Stimulated activated CD4-positive, alpha-beta T cell treated with anti-CD3 and anti-CD28 coated beads, Interleukin-15, amount 100 ng/mL, for 24 hours (primary cell): Measurements from ENCODE around the gene TJP1.
"Not testable (repeated sequence)": the region's sequence is repeated elsewhere in the genome, so short reads cannot be mapped to it uniquely, and the experiment has no call there.

Experiments used
- DNase-seq: peaks from one replicate; pipeline ENCODE4 v3.0.0-alpha.2; 2020

Gene TJP1

DNA sequence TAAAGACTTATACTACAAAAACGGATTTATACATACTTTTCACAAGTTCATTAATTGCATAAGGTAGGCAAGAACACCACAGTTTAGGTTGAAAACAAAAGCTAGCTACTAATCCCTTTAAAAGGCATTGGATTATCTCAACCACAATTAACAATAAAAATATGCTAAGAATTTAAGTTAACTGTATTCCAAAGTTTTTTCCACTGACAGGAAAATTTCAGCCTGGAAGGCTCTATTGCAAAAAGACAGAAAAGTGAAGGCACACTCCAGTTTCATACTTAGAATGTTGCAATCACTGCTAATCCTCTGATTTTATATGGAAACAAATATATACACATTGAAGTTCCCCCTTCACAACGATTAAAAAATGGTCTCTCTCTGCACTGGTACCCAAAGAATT lies 71.5 kb downstream of the TJP1 start:
- DNase-seq = no peak

DNA sequence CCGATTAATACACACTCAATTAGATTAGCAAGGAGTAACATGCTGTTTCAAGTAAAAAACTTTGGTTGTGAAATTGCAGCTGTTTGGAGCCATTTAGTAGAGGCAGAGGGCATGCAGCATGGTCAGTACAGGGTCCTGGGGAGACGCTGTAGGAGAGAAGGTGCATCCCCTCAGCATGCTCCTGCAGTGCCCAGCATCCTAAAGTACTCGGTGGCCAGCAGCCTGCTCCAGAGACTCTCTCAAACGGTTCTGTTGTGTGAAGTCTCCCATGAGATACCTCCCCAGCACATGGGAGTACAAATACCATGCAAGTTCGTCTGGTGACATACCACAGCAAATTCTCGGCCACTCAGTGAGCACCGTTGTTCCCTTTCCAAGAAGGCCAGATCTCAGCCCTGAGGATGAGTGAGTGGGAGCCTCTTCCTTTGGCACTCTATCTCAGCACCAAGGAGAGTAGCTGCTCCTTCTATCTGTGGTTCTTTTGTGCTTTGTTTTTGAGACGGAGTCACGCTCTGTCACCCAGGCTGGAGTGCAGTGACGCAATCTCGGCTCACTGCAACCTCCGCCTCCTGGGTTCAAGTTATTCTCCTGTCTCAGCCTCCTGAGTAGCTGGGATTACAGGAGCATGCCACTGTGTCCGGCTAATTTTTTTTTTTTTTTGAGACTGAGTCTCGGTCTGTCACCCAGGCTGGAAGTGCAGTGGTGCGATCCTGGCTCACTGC lies 72.7 kb downstream of the TJP1 start:
- no peak for DNase-seq

DNA sequence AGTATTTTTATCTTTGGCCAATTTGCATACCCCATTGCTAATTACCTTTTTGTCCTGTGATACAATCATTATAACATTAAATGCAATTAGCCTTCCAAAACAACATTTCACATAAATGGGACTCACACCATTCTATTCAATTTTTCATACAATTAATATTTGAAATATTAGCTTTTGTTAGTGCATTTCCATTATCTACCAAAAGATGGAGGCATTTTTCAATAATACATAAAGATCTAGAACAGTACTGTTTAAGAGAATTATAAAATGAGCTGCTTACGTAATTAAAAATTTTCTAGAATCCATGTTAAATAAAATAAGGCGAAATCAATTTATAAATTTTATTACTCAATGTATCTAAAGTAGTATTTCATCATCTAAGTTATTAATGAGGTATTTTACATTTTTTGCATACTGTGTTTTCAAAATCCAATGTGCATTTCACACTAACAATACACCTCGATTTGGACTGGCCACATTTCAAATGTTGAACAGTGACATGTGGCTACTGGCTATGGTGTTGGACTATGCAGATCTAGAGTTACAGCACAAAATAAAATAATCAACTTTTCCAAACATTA lies 74.3 kb downstream of the TJP1 start:
- DNase-seq = no peak

DNA sequence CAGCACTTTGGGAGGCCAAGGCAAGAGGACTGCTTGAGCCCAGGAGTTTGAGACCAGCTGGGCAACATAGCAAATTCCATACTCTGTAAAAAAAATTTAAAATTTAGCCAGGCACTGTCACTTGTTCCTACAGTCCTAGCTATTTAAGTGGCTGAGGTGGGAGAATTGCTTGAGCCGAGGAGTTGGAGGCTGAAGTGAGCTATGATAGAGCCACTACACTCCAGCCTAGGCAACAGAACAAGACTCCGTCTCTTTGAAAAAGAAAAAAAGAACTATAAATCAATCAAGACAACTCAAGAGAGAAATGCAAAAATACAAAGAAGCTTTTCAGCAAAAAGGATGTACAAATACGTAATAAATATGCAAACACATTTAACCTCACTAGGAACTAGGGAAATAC lies 78.8 kb downstream of the TJP1 start:
- DNase-seq = no peak

DNA sequence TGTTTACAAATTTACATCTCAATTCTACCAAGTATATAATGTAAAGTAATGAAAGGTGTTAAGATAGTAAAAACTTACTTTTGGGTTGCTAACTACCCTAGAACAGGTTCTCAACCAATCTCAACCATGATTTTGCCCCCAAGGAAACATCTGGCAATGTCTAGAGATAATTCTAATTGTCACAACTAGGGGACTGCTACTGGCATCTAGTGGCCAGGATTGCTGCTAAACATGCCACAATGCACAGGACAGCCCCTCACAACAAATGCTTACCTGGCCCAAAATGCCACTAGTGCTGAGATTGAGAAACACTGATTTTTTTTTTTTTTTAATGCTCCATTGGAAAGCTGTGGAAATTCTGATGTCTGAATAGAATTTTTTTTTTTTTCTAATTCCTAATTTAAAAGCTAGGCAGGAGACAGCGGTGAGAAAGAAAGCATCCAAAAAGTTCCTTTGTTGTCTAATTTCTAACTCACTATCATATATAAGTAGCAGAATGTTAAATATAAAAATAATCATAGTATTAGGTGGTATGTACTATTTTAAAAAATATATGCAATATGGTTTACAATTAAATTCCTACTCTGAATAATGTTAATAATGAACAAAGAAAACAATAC lies 81.5 kb downstream of the TJP1 start:
- DNase-seq = no peak

DNA sequence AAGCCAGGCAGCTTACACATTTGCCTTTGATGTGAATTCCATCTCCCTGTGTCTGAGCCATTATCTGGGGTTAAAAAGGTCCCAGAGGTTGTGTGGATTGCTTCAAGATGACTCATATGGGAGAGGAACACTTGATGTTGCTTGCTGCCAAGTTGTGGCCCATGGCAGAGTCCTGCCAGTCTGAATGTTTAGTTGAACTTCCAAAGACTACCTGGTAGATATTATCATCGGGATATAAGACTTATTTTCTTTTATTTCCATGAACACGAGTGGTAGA lies 85.6 kb downstream of the TJP1 start:
- no peak for DNase-seq

DNA sequence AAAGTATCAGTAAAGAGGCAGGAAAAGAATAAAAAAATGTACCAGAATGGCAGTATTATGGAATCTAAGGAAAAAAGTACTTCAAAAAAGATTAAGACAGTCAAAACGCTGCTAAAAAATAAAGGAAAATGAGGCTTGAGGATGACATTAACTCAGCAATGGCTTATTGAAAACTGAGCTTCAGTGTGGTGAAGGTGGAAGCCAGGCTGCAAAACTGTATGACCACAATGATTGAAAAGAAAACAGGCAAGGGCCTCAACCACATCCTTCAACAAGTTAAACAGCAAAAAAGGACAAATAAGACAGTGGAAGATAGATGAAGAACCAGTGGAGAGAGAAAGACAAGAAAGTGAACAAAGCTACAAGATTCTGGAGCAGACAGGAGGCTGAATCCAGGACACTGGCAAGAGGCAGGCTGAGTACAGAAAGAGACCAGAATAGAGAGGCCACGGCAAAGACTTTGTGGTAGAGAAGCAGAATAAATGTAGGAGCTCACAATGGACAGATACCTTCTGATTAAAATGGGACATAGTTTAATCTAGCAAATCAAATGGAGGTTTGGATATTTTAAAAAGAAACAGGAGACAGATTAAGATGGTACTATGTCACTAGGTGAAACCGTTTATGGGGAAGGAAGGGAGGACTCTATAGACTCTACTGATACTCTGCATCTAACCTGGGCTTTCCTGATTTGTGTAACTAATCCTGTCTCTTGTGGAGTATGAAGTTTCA lies 86.1 kb downstream of the TJP1 start:
- no peak for DNase-seq

DNA sequence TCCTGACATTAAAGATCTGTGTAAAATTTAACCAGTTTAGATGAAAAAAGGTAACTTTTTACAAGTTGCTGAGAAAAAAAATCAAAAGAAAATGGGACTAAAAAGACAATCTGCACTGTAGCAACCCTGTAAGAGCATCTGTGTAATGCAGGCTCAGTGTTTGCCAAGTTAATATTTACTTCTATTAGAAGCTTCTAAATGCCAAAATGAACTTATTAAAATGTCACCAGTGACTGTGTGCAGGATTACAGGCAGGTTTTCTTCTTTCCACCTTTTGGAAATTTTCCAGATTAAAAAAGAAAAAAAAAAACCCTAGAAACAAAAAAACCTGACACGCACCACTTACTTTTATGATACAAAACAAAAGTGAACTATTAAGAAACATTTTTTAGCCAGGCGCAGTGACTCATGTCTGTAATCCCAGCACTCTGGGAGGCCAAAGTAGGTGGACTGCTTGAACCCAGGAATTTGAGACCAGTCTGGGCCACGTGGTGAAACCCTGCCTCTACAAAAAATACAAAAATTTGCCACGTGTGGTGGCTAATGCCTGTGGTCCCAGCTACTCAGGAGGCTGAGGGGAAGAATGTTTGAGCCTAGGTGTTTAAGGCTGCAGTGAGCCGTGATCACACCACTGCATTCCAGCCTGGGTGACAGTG lies 87.2 kb downstream of the TJP1 start:
- no peak for DNase-seq

DNA sequence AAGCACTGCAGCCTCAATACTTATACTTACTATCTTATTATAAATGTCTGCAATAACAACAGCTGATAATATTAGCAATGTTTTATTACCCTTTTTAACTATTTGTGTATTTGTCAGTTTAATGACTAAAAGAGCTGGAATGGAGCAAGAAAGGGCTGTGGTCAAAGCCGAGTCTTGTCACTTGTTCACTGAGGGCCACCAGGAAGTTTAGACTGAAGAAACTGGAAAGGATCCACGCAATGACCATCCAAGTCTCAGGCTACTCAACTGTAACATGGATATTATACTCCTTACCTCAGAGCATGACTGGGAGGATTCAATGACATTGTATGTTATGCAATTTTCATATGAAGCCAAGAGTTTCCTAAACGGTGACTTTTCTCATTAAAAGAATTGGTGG lies 90.4 kb downstream of the TJP1 start:
- DNase-seq = no peak

DNA sequence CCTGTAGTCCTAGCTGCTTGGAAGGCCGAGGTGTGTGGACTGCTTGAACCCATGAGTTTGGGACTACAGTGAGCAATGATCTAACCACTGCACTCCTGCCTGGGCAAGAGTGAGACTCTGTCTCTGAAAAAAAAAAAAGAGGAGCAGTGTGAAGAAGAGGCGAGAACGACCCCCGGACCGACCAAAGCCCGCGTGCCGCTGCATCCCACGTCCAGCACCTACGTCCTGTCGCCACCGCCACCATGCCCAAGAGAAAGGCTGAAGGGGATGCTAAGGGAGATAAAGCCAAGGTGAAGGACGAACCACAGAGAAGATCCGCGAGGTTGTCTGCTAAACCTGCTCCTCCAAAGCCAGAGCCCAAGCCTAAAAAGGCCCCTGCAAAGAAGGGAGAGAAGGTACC lies 91.8 kb downstream of the TJP1 start:
- DNase-seq = not testable (repeated sequence)

DNA sequence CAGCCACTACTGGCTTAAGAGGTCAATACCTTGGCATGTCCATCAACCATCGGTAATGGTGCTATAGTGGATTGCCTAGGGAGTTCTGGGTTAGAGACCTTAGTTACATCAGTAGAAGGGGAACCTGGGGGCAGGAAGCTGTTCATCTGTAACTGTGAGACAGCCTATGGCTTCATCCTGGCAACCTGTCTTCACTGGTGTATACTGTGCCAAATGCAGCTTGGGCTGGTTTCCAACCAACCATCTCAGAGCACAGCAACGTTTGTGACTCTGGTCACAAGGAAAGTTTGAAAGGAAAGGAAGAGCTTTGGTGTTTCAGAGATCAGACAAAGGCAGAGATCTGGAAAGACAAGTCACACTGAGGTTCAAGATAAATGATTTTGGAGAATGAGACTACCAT lies 93.8 kb downstream of the TJP1 start:
- DNase-seq = no peak

DNA sequence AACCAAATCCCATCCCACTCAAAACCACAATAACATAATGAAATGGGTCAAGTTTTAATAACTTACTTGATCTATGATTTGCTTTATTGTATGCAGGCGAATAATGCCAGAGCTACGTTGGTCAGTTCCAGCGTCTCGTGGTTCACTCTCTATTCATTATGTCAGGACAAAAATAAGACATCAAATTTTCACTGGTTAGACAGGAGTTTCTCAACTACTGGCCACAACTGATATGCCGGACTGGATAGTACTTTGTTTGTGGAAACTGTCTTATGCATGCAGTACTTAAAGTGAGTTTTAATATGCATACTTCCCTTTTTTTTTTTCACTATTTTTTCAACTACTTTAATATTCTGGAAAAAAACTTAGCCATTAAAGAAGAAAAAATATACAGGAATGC lies 94.4 kb downstream of the TJP1 start:
- no peak for DNase-seq

DNA sequence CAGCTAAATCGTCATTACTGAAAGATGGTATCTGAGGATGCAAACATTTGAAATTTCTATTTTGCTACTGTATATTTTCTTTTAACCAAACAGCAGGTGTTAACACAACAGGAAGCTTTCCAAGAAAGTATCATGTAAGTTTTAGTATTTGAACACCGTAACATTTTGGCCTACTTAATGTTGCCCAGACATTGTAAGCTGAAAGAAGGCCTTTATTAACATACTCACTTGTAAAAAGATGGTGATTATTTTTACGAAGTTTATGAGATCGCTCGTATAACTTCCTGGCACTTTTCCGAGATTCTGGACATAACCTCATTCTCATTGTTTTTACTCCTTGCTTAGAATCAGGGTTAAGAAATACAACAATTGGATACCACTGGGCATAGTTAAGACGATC lies 95.7 kb downstream of the TJP1 start:
- DNase-seq = no peak

DNA sequence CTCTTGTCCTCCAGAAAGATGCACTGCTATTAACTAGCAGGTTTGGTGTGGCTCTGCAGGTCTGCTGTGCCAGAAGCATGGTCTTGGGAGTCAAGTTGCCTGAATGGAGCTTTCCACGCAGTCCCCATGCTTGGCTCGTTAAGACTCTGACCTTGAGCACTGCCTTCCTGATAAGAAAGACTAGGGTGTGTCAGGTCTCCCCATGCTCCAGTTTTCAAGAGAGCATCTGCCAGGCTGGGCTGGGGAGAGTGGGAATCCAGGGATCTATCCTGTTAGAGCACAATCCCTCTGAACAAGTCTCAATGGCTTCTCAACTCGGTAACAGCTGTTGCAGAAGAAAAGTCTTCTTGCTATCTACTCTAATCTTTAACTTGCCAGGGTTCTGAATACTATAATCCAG lies 98.2 kb downstream of the TJP1 start:
- no peak for DNase-seq

DNA sequence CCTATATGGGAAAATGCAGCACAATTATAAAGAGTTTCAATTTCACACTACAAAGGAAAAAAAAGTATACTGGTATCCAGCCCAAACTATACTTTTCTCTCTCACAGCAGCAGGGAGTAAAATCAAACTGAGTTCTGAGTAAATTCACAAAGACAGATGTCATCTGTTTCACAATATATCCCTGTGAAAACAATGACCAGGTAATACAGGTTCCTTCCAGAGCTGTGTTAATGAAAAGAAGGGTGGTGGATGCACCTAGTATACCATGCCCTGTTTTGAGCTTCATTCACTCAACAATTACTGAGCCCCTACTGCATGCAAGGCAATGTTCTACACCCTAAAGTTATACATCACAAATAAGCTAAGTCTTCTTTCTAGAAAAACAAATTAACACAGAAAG lies 108.5 kb downstream of the TJP1 start:
- DNase-seq = no peak

DNA sequence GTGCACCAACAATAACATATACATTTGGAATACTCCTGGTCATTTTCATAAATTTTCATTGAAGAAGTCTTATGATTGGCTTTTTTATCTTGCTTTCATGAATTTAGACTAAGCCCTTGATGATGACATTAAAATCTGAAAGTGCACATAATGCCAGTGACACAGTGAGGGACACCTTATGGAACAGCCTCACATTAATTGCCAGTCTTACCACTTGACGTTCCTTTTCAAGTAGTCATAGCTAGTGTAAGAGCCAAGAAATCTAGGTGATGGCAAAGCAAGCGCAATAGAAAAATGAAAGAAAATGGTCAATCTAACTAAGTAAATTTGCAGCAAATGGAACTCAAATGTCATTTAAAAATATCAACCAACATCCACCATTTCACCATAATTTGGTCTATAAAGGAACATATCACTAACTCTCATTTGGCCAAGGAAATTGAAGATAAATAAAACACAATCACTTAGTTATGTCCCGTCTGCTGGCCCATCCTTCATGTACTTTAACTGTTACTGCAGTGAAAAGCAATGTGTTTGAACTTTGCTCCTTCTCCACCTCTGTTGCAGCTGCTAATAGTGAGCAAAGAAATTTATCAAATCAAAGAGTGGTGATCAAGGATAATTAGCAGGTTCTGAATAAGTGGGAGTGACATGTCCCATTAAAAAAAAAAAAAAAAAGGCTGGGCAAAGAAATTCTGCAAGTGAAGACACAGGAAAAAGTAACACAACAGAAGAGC lies 110.0 kb downstream of the TJP1 start:
- DNase-seq = no peak

DNA sequence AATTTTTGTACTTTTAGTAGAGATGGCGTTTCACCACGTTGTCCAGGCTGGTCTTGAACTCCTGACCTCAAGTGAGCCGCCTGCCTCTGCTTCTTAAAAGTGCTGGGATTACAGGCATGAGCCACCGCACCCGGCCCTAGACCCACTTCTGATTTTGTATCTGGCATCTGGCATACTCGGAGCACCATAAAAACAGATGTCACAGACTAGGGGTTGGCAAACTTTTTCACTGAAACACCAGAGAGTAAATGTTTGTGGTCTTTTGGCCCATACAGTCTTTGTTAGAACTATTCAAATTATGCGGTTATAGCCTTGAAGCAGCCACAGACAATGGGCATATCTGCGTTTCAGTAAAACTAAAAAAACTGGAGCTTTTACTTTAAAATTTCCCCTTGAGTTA lies 110.7 kb downstream of the TJP1 start:
- DNase-seq = no peak

DNA sequence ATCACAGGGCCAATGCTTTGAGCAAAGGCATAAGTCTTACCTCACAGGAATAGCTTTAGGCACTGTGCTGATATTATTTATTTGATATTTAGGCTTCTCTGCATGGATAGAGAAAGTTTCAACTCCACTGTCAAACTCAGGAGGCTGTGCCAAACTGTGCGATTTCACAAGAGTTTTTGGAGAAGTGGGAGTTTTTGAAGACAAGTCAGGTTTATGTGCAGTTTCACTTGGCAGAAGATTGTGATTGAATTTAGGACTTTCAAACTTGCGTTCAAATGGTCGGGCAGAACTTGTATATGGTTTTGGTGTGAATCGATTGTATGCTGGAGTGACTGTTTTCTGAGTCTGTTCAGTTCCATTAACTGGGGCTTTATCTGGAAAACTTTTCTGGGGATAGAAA lies 113.7 kb downstream of the TJP1 start:
- no peak for DNase-seq

DNA sequence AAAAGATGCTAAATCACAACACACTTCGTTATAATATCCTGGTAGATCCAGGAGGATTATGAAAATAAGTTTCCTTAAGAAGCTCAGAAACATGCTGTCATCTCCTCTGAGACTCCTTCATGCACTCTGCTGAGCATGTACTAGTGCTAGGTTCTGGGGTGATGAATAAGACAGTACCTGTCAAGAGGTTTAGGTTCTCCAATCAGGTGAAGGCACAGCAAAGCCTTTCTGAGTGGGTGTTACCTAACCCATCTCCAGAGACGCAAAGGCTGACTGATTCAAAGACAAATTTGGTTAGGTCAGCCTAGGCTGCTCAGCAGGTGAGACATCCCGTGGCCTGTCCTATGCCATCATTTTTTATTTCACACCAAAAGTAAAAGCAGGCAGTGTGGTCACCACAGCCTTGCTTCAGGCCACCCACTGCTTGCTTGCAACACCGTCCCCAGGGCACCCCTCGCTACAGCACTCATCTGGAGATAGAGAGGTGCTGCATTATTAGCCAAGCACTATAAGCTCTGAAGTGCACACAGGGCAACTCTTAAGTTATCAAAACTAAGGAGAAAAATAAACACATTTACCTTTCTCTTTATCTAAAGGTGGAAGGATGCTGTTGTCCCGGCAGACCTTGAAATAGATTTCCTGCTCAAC lies 117.2 kb downstream of the TJP1 start:
- no peak for DNase-seq

DNA sequence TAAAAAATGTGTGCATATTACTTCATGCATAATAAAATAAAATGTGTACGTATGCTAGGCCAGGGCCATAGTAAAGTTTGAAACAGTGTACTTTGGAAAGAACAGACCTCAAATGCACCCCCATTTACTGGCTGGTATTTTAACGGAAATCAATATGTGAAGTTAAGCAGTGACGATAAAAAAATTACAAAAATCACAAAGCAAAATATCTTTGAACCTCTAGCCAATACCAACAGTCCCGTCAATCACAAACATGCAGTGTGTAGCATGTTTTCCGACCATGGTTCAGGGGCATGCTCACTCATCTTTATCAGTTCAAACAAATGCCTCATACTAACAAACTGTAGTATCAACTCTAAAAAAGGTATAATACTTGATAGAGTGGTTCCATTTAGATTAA lies 121.1 kb downstream of the TJP1 start:
- no peak for DNase-seq

DNA sequence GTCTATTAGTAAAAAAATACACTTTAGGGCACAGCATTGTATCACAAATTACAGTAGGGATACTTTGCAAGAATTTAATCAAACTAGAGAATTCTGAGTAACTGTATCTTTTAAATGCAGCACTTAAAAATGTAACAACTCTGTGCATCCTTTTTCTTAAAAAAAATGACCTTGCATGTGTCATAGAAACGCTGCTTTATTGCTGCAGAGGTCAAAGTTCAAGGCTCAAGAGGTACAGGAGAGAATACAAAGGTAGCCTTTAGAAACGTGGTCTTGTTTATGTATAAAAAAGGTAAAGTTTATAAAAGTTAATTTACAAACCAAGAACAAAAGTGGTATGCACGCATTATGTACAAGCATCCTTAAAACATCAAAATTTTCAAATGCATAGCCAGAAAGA lies 122.0 kb downstream of the TJP1 start:
- no peak for DNase-seq

DNA sequence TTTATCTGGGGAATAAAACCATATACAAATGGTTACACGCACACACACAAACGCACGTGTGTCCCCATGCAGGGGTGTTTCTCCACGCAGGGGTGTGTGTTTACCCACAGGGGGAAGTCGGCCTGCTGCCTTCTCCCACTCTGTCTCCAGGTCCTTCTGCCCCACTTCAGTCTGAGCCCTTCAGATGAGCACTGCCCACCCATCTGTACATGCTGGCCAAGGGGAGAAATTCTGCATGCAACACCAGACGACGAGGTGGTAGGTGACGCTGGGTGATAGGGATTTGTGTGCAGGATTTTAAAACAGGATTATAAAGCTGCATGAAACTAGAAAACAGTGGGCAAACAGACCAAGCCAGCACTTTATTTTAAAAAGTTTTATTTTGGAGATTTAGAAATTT lies 122.5 kb downstream of the TJP1 start:
- no peak for DNase-seq
